ENCODE measurements around the gene OSER1.
"Not testable (repeated sequence)": the region's sequence is repeated elsewhere in the genome, so short reads cannot be mapped to it uniquely, and the experiment has no call there.

Gene OSER1

DNA sequence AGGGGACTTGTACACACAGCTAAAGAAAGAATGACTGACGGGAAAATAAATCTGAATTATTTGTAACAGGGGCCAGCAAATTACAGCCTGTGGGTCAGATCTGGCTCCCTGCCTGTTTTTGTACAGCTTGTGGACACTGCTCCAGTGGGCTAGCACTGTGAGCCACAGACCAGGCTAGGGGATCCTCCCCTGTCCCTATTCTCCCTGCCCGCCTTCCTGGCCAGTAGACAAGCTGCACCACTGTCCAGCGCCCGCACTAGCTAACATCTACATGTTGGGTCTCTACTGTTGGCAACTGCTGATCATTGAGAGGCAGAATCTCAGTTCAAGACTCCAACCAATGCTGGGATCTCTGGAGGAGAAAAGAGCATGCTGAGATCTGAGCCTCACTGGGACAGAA lies 10.7 kb downstream of the OSER1 start:
- no peak for FAIRE-seq

- no peak for FAIRE-seq
Observed at GRCh38 chr20:44198872-44199271, 11.7 kb downstream of the OSER1 start.

DNA sequence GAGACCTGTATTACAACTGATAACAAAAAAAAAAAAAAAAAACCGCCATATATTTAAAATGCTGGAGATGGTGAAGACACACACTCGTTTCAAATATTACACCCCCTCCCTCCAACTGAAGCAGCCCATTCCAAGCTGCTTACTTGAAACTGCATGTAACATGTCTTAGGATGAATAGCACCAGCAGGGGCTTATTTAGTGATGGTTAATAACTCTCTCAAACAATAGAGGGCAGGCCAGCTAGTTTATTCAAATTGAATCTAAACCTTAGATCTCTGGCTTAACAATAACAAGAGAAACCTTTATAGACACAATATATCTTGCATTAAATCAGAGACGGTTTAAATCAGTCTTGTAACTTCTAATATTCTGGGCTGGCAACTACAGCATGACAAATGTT lies 14.3 kb downstream of the OSER1 start:
- FAIRE-seq = no peak

GRCh38 chr20:44195605-44196004 lies 15.0 kb downstream of the OSER1 start:
- no peak for FAIRE-seq

DNA sequence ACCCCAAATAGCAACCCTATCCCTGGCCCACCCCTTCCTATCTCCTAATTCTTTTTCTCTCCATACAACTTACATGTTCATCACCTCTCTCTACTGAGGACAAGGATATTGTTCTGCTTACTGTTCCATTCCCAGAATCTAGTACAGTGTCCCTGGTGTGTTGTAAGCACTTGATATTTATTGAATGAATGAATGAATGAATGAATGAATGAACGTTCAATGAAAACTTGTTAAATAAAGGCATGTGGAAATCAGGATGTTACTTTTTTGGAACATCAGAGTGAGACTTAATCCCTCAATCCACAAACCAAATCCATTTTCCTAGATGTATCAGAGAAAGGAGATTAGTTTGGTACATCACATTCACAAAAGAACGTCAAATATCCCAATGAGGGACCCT lies 16.8 kb downstream of the OSER1 start:
- no peak for FAIRE-seq

DNA sequence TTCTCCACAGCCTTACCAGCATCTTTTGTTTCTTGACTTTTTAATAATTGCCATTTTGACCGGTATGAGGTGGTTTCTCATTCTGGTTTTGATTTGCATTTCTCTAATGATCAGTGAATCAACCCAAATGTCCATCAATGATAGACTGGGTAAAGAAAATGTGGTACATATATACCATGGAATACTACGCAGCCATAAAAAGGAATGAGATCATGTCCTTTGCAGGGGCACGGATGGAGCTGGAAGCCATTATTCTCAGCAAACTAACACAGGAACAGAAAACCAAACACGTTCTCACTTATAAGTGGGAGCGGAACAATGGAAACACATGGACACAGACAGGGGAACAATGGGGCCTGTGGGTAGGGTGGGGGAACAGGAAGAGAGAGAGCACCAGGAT lies 18.9 kb downstream of the OSER1 start:
- not testable (repeated sequence) for FAIRE-seq

- FAIRE-seq = peak; percentile 26
Observed at GRCh38 chr20:44190197-44190852, 20.2 kb downstream of the OSER1 start.

DNA sequence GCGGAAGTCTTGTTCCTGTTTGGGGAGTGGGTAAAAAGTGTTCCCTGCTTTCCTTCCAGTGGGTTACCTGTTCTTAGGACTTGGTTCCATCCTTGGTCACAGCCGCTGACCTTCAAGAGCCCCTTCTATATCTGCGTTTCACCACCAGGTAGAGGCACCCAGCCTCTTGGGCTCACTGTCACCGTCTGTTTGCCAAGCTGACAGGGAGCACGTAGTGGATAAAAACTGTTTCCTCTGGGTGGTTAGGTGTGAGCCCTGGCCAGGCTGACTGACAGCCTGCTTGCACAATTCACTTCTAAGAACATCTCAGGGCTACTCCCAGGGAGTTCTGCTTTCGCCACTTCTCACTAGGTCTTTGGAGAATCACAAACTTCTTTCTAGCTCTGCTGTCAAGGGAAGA lies 21.8 kb downstream of the OSER1 start:
- FAIRE-seq = no peak

DNA sequence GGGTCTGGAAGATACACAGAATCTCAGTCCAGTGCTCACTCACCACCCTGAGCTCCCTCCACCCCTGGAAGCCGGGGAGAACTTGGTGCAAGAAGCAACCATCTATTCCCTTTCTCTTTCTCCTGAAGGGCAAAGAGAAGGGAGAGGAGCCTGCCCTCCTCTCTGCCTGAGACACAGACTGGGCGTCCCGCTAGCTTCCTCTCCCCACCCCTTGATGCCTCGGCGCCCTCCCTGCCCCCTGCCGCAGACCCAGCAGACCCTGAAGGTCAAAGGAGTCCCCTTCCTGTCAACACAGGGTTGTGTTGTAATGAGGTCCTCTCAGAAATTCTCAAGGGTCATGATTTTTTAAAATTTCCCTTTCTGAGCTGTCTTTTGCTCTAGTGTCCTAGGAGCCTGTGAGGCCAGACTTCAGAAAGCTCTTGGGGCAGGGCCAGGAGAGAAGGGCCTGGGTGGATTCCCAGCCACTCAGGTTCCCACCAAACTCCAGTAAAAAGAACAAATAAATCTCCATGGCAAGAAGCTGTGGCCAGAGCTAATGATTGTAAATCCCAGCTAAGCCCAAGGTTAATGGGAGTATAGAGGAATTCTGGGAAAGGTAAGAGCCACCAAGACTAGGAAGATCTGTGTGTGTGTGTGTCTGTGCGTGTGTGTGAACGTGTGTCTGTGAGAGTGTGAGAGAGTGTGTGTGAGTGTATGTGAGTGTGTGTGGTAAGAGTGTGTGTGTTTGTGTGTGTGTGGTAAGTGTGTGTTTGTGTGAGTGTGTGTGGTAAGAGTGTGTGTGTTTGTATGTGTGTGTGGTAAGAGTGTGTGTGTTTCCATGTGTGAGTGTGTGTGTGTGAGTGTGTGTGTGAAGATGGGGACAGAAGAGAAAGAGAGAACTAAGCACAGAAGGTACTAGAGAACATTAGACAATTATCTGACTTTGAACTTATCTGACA lies 22.5 kb downstream of the OSER1 start:
- no peak for FAIRE-seq

DNA sequence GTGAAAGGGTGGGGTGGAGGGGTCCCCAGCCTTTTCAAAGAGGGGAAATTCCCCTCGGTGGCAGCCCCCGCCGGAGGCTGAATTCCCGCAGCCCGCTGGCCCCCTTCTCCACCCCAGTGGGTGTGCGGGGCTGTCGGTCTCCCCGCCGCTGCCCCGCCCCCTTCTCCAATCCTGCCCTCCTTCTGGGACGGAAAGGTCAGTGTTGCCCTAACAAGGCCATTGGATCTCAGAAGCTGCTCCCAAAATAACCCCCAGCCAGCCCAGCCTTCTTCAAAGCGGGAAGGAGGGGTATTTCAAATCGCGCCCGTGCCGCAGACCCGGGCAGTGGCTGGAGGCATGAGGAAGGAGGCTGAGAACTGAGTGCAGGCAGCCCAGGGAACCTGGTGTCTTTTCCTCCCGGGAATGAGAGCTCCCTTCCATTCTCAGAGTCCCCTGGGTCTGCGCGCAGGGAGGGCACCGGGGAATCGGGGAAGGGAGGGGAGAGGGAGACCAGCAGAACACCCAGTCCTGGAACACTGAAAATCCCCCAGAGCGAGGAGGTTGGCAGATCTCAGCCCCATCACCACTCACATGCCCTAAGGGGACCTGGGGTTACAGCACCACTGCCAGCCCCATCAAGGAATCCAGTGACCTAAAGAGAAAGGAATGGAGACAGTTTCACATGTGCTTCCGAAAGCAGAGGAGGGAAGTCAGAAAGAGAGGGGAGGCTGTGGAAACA lies 23.4 kb downstream of the OSER1 start, which contains the start of gene JPH2:
Gene JPH2 (minus strand): TSS at position 135 of the 718 bp plus-strand sequence. CDS start 483 bp downstream, outside the sequence.
- FAIRE-seq = no peak

DNA sequence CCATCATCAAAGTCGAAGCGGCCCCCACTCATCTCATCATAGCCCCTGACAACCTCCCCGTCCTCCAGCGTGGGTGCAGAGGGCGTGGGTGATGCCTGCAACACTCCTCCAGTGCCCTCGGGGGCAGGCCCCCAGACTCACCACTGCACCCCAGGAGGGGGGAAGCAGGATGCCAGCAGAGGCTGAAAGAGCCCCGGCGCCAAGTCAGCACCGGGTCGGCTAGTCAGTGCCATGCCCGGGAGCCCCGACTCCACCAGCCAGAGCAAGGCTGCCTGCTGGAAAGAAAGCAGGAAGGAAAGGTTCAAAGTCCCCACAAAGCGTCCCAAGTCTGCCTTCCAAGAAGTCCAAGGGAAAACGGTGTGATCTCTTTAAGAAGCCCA lies 23.9 kb downstream of the OSER1 start:
- FAIRE-seq = no peak

DNA sequence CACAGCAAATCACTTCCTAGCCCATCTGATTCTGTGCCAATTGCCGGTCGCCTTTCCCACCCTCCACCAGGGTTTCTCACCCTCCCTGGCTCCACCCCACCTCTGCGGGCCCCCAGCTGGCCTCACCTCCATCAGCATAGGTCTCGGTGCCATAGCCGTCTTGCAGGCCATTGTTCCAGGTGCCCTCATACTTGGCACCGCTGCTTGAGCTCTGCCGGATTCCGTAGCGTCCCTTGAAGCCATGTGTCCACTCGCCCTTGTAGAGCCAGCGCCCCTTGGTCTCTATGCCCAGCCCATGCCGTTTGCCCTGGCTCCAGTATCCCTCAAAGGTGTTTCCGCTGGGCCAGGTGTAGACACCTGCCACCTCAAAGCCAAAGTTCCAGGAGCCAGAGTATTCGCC lies 24.4 kb downstream of the OSER1 start:
- no peak for FAIRE-seq

GRCh38 chr20:44185574-44185973 lies 25.0 kb downstream of the OSER1 start:
- FAIRE-seq = no peak

DNA sequence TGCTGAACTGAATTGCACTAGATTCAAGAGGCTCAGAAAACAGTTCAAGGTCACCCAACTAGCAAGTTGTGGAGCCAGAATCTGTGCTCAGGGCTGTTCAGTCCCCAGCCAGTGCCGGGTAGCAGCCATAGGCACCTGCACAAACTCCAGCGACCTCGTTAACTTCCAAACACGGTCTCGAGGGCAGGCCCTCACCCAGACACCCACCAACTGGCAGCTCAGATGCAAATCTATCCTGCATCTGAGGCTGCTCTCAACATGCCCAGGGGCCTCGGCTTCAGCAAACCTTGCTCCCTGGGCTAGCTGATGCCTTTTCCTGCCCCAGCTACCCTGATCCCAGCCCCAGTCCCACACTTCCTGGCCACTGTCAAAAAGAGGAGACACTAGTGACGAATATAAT lies 27.3 kb downstream of the OSER1 start:
- no peak for FAIRE-seq

GRCh38 chr20:44182863-44183262 lies 27.7 kb downstream of the OSER1 start:
- no peak for FAIRE-seq

- no peak for FAIRE-seq
Observed at GRCh38 chr20:44182135-44182765, 28.3 kb downstream of the OSER1 start.

GRCh38 chr20:44181611-44182010 lies 29.0 kb downstream of the OSER1 start:
- no peak for FAIRE-seq

- FAIRE-seq = no peak
Observed at GRCh38 chr20:44180814-44181213, 29.8 kb downstream of the OSER1 start.

GRCh38 chr20:44176833-44177534 lies 33.6 kb downstream of the OSER1 start:
- FAIRE-seq = no peak

DNA sequence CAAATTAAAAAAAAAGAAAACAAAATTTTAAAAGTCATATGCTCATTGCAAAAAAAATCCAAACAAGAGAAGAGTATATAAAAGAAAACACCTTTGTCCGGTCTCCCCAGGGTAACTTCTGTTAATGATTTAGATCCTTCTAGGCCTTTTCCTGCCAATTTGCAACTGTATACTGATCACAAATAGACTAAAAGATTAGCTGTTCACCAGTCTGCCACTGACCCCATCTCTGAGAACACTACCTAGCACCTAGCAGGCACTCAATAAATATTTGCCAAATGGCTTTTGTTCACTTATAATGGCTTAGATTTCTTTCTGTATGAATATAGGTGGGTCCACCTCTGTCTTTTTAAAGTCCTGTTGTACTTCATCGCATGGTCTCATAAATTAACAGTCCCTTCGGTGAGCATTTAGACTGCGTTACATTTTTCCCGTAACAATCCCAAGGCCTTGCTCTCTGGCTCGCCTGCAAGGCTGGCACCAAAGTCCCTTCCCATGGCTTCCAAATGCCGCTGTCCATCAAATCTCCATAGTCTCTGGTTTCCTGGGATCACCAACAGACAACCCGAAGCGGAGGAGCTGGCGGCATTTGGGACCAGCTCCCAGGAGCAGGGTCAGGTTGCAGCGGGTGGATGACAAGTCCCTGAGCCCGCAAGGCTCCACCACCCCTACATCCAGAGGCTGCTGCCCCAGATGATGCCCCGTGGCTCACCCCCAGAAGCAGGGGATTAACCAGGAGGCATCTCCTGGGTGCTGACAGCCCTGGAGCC lies 35.4 kb downstream of the OSER1 start:
- FAIRE-seq = no peak

DNA sequence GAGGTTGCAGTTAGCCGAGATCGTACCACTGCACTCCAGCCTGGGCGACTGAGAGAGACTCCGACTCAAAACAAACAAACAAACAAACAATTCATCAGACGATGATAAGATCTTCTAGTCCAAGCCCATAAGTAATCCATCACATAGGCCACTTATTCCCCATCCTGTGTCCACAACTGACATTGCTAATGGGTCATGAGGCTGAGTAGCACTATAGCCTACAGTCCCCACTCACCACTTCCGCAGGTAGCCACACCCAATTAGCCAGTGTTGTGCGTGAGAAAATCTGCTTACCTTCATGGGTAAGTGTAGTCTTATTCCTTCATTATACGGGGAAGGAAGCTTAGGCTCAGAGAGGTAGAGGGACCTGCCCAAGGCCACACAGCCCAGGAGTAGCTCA lies 36.7 kb downstream of the OSER1 start:
- FAIRE-seq = no peak

Data from endometrium (tissue), 2 donors.